Activated T-helper 9 cell treated with anti-CD3 and anti-CD28 coated beads, Interleukin-2, amount 50 U/mL, for 16 hours (primary cell): Measurements from ENCODE around the gene GNAQ.
"Not testable (repeated sequence)": the region's sequence is repeated elsewhere in the genome, so short reads cannot be mapped to it uniquely, and the experiment has no call there.

Experiments used
- DNase-seq: peaks from one replicate; pipeline ENCODE4 v3.0.0-alpha.2; 2020; ENCODE audit warnings: low read depth

Gene GNAQ

DNA sequence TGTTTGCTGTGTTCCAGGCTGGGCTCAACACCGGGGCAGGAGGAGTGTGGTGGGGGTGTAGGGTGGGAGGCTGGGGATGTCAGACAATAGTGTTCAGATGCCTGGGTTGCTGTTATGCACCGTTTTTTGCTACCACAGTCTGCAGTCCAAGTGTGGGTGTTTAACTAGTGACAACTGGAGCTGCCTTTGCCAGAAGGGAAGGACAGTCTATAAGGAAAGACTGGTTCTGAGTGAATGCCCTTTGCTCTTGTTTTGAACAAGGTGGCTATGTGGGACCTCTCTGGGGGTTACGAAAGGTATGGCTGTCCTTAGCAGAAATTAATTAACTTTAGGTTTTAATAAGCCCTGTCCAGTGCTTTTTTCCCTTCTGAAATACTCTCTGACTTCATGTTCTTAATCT lies 265.0 kb downstream of the GNAQ start:
- no peak for DNase-seq

DNA sequence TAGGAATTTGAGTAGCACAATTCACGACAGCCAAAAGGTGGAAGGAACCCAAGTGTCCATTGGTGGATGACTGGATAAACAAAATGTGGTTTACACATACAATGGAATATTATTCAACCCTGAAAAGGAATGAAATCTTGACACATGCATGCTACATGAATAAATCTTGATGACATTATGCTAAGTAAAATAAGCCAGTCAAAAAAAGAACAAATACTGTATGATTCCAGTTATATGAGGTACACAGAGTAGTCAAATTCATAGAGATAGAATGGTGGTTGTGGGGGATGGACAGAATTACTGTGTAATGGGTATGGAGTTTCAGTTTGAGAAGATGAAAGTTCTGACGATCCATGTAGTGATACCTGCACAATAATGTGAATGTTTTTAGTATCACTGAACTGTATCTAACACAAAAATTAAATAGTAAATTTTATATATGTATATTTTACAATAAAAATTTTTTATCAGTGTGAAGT lies 265.8 kb downstream of the GNAQ start:
- DNase-seq: no peak

DNA sequence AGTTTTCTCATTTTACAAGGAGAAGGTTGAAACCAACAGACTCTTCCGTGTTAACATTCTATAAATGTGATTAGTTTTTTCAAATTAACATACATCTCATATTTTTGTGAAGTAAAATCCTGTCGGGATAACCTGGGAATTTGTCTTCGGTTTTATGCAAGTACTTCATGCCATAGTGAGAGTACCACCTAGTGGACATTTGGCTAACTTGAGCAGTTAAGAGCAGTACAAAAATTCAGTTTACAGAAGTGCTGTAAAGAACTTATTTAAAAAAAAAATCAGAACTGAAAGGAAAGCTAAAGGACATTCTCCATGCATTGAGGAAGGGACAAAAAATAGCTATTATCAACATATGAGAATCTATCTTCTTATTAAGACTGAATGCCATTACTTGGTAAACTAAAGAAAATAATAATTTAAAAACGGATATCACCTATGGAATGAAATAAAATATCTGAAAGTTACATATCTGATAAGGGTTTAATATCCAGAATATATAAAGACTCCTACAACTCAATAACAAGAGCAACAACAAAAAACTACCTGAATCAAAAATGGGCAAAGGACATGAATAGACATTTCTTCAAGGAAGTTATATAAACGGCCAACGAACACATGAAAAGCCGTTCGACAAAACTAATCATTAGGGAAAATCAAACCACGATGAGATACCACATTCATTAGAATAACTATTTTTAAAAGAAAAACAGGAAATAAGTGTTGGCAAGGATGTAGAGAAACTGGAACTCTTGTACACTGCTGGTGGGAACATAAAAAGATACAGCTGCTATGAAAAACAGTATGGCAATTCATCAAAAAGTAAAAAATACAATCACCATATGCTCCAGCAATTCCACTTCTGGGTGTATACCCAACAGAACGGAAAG lies 266.5 kb downstream of the GNAQ start:
- no peak for DNase-seq

DNA sequence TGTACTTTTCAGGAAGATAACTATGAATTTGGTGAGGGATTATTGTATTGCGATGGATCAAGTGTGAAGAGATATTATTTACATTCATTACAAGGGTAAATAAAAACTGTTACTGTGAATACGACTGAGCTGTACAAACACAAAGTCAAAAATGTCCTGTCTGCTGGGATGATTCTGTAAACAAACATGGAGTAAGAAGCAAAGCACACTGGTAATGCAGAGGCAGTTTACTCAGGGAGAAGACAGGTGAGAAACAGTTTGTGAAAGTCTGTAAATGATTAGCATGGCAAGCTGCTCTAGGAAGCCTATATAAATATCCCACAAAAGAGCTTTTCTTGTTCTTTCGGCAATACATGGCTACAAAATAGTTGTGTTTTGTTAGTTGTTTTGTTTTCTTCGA lies 268.0 kb downstream of the GNAQ start:
- DNase-seq: no peak

DNA sequence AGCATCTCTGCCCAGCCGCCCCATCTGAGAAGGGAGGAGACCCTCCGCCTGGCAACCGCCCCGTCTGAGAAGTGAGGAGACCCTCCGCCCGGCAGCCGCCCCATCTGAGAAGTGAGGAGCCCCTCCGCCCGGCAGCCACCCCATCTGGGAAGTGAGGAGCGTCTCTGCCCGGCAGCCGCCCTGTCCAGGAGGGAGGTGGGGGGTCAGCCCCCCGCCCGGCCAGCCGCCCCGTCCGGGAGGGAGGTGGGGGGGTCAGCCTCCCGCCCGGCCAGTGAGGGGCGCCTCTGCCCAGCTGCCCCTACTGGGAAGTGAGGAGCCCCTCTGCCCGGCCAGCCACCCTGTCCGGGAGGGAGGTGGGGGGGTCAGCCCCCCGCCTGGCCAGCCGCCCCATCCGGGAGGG lies 270.7 kb downstream of the GNAQ start:
- DNase-seq: not testable (repeated sequence)

DNA sequence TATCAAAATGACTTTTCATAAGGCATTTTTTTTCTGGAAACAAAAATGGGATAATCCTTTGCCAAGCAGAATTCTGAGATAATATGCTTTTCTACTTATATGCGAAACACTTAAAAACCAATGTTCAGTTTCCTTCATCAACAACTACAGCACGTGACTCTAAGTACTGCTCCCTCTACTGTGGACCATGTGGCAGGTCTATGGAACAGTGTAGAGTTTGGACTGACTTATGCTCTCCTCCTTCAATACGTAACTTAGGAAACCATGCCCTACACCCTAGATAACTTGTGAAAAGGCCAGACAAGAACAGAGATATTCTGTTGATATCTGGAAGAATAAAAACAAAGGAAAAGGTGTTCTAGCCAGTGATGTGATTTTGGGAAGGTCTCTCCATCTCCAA lies 272.2 kb downstream of the GNAQ start:
- no peak for DNase-seq

DNA sequence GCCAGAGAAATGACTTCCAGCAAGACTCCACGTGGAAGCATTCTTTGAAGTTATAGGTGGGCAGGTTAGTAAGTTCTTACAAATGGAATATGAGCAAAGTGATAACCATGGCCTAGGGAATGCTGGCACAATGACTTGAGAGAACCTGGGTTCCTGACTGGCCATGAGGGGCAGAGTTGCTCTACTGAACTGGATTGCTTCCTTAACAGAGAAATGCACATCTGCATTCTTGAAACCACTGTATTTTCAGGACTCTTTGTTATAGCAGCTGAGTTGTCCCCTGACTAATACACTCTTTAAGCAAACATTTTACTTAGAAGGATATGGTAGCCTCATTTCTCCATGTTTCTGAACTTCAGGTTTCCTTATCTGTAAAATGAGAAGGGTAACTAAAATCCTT lies 275.2 kb downstream of the GNAQ start:
- DNase-seq: no peak

DNA sequence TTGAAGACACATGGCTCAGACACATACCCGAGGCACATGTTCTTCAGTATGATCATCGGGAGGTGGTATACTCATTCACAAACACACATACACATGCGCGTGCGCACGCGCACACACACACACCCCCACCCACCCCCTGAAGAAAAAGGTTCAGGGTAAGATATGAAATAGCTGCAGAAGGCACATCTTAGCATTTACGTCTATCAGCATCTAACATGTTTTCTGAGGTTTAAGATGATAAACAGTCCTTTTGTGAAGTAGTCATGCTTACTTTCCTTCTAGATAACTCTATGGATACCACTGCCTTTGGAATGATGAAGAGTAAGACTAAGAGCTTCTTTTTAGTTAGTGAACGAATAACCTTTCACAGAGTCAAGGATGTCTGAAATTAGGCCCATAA lies 278.4 kb downstream of the GNAQ start:
- DNase-seq: no peak

DNA sequence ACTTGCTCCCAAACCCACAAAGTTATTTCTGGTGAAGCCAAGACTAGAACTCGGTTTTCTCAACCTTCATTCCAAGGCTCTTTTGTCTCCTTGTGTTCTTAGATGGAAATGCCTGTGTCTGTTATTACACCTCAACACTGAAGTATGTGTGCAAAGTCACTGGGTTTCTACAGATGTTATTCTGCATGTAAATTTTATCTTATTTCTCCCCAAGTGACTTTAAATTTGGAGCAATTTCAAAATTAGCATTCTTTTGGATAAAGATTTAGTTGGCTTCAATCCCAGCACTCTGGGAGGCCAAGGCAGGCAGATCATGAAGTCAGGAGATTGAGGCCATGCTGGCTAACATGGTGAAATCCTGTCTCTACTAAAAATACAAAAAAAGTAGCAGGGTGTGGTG lies 279.1 kb downstream of the GNAQ start:
- no peak for DNase-seq

DNA sequence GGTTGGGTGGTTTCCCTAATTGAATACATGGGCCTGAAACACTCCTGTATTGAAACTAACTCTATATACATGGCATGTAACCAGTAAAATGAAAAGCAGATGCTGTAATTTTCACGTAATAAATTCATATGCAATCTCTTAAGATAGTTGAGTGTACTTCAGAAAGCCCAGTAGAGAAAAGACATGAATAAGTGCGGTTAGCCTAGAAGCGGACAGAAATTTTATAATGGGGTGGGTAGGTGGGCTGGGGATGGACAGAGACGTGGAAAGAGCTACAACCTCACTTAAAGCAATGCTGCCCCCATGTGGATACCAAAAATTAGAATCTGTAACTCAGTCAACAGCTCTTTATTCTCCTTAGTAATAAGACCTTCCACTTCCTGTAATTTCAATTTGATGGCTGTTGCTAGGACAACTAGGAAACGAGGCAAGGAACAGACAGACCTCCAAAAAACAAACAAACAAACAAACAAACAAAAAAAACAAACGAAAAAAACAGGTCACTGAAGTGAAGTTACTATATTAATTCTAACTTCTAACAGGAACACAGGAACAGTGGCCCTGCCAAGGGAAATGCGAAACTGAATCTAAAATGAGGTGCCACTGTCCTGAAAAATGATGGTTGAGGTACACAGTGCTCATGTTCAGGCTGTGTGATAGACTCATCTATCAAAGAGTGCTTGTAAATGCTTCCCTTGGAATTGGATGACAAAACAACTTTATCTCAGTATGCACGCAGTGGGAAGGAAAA lies 280.1 kb downstream of the GNAQ start:
- DNase-seq: no peak

DNA sequence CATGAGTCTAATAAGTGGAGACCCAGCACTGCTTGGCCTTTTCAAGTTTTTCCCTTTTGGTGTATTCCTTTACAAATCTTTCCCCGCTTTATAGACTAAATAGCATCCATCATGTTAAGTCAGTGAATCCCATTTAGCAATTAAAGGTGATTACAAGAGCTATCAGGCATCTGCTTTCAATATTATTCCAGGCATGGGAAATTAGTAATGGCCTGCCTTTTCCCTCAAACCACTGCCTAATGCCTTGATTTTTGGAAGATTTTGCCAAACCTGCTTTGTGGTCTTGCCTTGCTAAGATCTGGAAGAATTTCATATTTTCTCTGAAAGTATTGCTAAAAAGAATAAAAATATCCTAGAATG lies 280.6 kb downstream of the GNAQ start:
- no peak for DNase-seq

DNA sequence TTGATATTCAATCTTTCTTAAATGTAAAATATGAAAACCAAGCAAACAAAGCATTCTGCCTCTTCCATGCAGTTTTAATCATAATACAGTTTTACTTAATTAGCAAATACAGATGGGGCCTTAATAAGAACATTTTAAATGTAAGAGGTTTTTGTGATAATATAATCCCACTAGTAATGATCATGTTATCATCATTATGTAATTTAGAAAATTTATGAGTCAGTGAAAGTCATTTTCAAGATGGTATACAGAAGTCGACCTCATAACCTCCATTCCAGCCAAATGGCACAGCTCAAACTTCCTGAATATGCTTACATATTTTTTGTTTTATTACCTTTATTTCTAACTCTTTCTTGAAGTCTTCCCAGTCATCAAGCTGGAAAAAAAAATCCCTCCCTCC lies 281.3 kb downstream of the GNAQ start:
- no peak for DNase-seq

DNA sequence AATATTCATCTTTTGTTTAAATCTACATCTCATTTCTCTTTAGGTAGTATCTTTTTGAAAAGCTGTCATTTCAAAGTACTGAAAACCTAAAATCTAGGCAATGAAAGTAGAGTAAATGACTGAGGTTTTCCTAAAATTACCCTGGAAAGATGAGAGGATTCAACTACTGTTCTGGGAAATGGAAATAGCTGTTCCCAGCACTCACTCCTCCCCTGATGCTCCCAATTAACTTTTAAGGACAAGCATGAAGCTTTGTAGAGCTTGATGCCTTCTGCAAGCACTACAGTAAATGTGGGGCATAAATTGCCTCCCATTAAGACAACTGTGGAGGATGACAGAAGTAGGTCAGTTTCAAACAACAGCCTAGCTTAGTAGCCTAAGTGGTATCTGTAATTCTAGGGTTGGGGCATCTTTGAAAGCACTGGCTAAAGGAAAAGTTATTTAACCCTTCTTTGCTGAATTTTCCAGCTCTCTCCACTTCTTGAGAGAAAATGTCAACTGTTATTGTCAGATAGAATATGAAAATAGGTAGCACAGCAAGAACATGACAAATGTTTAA lies 283.3 kb downstream of the GNAQ start:
- no peak for DNase-seq

DNA sequence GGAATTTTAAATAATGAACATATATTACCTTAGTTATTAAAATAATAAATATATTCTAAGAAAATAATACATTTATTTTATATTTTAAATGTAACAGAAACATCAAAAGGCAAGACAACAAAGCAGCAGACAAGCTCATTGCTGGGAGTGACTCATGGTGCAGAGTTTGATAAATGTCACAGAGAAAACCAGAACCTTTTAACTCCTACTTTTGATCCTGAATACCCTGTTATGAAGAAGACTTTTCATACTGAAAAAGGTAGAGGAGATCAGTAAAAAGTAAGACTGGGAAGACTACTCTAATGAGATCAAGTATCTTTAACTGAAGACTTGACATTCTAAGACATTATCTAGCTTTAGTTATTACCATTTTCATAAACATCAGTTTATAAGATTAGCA lies 284.4 kb downstream of the GNAQ start:
- DNase-seq: no peak

DNA sequence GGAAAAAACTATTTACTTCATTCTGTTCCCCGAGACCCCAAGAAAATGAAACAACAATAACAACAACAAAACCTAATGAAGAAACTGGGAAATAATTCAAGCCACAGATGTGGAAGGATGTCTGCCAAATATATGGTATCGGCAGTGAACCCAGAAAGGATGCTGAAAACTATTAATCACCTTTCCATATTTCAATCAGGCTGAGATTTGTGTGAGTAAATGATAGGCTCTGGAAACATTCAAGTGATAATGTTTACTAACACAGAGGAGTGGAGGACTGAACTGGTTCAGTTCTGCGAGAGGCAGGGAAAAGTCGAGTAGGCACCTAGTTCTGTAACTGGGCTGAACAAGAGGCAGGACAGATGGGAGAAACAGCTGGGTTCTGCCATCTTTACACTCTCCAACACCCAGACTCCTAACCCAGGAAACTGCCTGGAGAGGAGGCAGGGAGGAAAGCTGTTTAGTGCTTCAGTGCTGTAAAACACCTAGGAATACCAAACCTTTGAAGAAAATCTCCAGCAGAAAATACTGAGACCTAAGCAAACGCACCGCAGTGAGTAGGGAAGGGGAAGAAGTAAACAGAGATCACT lies 286.7 kb downstream of the GNAQ start:
- no peak for DNase-seq

DNA sequence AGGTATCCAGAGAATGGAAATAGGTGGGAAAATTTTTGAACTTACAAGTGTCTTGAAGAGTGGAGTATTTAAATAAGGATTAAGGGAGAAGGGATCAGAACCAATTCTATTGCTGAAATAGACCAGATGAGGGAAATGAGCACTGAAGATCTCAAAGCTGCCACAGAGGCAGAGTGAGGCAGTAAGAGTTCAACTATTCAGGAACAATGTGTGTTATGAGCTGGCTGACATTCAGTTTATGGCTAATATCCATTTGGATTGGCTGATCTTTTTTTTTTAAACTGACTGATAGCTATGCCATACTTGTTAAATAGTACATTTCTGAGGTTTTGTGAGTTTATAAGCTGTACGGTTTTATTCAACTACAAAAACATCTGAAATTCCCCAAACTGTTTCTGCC lies 288.2 kb downstream of the GNAQ start:
- no peak for DNase-seq

DNA sequence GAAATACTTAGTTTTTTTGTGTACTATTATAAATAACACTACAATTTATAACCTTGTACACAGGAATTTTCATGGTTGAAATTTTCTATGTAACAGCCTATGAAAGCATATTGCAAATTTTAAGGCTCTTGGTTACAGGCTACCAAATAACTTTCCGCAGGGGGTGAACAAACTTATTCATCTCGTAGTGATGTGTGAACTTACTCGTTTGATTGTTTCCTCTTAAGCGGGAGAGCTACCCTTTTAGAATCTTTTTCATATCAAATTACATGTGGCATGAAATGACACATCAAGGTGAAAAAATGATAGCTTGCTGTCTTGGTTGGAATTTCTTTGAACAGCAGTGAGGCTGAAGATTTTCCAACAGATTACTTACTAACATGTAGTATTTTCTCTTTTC lies 292.7 kb downstream of the GNAQ start:
- no peak for DNase-seq

DNA sequence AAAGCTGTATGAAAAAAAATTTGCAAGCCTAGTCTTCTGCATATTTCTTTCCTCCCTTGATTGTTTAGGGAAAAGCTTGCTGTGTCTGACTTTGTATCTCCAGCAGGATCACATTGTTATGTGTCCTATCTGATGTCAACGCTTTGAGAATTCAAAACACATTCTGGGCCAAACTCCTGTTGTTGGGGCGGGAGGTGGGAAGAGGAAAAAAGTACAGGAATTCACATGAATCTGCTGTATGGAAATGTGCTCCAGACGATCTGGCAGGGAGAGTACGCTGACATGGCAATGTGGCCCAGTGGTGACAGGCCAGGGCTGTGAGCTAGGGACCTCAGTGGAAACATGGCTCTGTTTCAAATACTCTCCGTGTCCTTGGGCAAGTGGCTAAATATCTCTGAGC lies 296.1 kb downstream of the GNAQ start:
- DNase-seq: no peak

DNA sequence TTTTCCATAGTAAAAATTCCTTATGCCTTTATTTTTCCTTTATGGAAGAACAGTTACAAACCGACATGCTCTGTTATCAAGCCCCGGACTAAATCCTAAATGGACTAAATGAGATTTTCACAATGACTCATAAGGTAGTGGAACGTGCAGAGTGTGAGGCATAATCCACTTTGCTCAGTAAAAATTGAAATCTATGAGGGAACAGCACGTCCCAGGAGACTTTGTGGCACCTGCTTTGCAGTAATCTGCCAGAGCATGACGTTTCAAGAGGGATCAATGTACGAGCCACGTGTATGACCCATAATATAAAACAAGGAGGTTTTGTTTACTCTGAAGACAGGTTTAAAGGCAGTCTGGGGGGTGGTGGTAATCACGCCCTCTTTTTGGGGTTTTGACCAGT lies 299.7 kb downstream of the GNAQ start:
- DNase-seq: no peak

DNA sequence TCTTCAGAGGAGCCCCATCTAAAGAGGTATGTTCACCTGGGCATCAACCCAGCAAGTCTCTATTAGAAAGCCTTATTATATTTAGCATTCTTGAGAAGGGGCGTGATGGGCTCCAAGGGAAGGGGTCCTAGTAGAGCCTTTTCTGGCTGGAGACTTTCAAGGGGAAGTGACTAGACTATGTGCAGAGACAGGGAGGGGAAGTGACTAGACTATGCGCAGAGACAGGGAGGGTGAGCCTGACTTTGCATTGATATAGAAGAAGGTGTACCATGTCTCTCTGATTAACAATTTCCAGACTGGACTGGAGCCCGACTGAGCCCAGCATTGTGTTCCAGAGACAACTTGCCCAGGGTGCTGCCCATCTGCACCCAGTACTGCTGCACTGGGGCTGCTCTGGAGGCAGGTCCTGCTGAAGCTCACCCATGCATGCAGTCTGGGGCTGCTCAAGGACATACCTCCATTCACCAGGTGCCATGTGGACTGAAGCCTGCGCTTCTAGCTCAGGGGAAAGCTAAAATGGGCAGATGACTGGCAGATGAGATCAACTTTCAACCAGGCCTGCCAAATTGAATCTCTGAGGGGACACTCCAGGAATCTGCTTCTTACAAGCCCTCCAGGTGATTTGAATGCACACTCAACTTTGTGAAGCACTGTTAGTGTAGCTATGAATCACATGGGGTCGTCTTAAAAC lies 300.5 kb downstream of the GNAQ start:
- DNase-seq: no peak

DNA sequence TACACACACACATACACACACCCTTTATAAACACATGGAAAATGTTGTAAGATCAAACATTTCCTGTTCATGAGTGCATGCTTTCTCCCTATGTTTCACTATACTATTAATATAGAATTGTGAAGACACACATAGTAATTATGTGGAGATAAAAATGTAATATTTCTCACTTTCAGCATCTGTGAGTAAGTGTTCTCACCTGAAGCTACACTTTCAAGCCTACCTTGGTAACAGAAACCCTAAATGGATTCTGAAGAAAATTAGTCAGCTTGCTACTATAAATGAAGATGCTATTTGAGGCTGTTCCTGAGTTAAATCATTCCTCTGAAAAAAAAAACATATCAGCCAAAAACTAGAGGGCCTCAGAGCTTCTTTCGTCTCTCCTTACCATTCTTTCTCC lies 302.4 kb downstream of the GNAQ start:
- no peak for DNase-seq

DNA sequence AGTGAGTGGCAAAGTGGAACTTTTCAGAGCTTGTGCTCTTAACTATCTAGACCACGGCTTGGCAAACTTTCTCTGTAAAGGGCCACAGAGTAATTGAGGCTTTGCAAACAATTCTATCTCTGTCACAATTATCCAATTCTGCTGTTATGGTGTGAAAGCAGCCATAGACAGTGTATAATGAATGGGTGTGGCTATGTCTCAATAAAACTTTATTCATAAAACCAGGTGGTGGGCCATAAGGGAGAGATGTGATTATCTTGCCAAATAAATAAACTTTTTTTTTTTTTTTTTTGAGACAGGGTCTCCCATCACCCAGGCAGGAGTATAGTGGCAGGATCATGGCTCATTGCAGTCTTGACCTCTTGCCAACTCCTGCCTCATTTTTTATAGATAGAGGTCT lies 304.8 kb downstream of the GNAQ start:
- no peak for DNase-seq
